HepG2 (cell line): Measurements from ENCODE around the gene MN1. TPM values are rescaled to one million over a fixed set of nuclear protein-coding genes. Genes with fewer than 3 reads are reported as not detected.
A peak's percentile ranks its signal among the peaks of the same experiment; 100 is the strongest.

ENCODE experiments used
- ATAC-seq: fragments of 200-7000 bp; cut with Tn5 transposase; 3 replicates; pipeline ENCODE4 v1.9.1; 2020; ENCODE audit warnings: mild to moderate bottlenecking, moderate library complexity
- BruUV-seq: library from RNA; stranded (reverse); fragments of 400-500 nt; replicated peaks from 2 replicates; lab custom pipeline; 2021; lab: Mats Ljungman, UMichigan
- CTCF ChIA-PET: fragments of 300-600 bp; formaldehyde crosslinking; extraction: SDS; loops from one replicate; lab custom pipeline; 2021; ENCODE audit warnings: low total read pairs, inconsistent platforms, low intra/inter-chr PET ratio; lab: Yijun Ruan, JAX
- POLR2A ChIA-PET: fragments of 350-600 bp; sonication (Branson Sonifier 250); formaldehyde crosslinking; loops from one replicate; lab custom pipeline; 2020; ENCODE audit warnings: antibody characterized with exemption, inconsistent platforms; lab: Yijun Ruan, JAX
- DNase-seq: peaks from one replicate; pipeline ENCODE4 v3.0.0-alpha.2; 2015; ENCODE audit warnings: low spot score
- FAIRE-seq: peaks from 3 replicates; lab custom pipeline; 2011; peaks lifted over from hg19 to GRCh38; lab: Jason Lieb, UNC
- H2AFZ ChIP-seq: one replicate; pipeline ENCODE4 v1.6.1; 2011; ENCODE audit warnings: low read length, inconsistent platforms
- H3K27ac ChIP-seq: fragments of 300-600 bp; 3 replicates; pipeline ENCODE4 v1.8.0; 2011; ENCODE audit warnings: mixed run types, mild to moderate bottlenecking, mixed read lengths, low read length, inconsistent platforms; ENCODE audit not compliant: insufficient read depth; ENCODE audit errors: extremely low read length
- H3K27me3 ChIP-seq, 2 experiments: fragments of 200-600 bp in 1 of 2; 2 replicates in 1 of 2; 3 replicates in 1 of 2; pipeline versions ENCODE4 v1.6.0 to v1.8.0; 2011; ENCODE audit warnings: low read length in 2 of 2, mild to moderate bottlenecking in 2 of 2, moderate library complexity in 2 of 2, inconsistent platforms in 1 of 2; ENCODE audit not compliant: insufficient read depth in 2 of 2, control insufficient read depth in 1 of 2
- H3K36me3 ChIP-seq, 2 experiments: fragments of 200-600 bp in 1 of 2; replicated peaks in 1 of 2; 2 replicates in 1 of 2; 3 replicates in 1 of 2; pipeline versions ENCODE4 v1.5.1 to v1.8.0; 2011; ENCODE audit warnings: low read length in 2 of 2, inconsistent platforms in 1 of 2; ENCODE audit not compliant: insufficient read depth in 2 of 2, control insufficient read depth in 1 of 2
- H3K4me1 ChIP-seq: 2 replicates; pipeline ENCODE4 v1.5.1; 2012; ENCODE audit warnings: low read length, inconsistent platforms; ENCODE audit not compliant: insufficient read depth
- H3K4me2 ChIP-seq: 2 replicates; pipeline ENCODE4 v1.6.0; 2011; ENCODE audit warnings: low read depth, low read length, inconsistent platforms
- H3K4me3 ChIP-seq, 3 experiments: fragments of 200-600 bp in 1 of 3; sonication (generic), shearing (Covaris generic) in 1 of 3; replicated peaks in 1 of 3; 2 replicates each; pipeline ENCODE4 v1.5.1; 2011 to 2016; ENCODE audit warnings: low read length in 3 of 3, inconsistent platforms in 2 of 3, low read depth in 2 of 3, mild to moderate bottlenecking in 2 of 3, control low read depth in 1 of 3, mixed read lengths in 1 of 3; ENCODE audit not compliant: insufficient read depth in 1 of 3
- H3K79me2 ChIP-seq: one replicate; pipeline ENCODE4 v1.6.1; 2011; ENCODE audit warnings: low read length, inconsistent platforms; ENCODE audit not compliant: insufficient read depth
- H3K9ac ChIP-seq: 2 replicates; pipeline ENCODE4 v1.6.0; 2011; ENCODE audit warnings: mild to moderate bottlenecking, low read depth, low read length, inconsistent platforms; ENCODE audit not compliant: insufficient read depth
- H3K9me3 ChIP-seq: 2 replicates; pipeline ENCODE4 v1.5.1; 2012; ENCODE audit warnings: mild to moderate bottlenecking, low read length
- H4K20me1 ChIP-seq: 2 replicates; pipeline ENCODE4 v1.6.0; 2011; ENCODE audit warnings: inconsistent platforms, mild to moderate bottlenecking, low read length, moderate library complexity; ENCODE audit not compliant: insufficient read depth
- EHMT2 ChIP-seq: fragments of 200-600 bp; sonication (generic); IDR thresholded peaks from 2 replicates; pipeline ENCODE4 v1.7.0; 2017; ENCODE audit warnings: antibody characterized with exemption, low read depth, low read length, borderline replicate concordance
- KDM3A ChIP-seq: IDR thresholded peaks from 2 replicates; pipeline ENCODE4 v1.6.1; 2018; ENCODE audit warnings: low read depth, missing compliant biosample characterization
- RARA ChIP-seq: IDR thresholded peaks from 2 replicates; pipeline ENCODE4 v1.6.1; 2016; ENCODE audit warnings: missing genetic modification reagents, missing compliant biosample characterization
- RBAK ChIP-seq: sonication (generic); formaldehyde crosslinking; IDR thresholded peaks from 2 replicates; pipeline ENCODE4 v1.5.1; 2020; ENCODE audit warnings: mild to moderate bottlenecking, missing genetic modification reagents
- SIX1 ChIP-seq: sonication (generic); formaldehyde crosslinking; IDR thresholded peaks from 2 replicates; pipeline ENCODE4 v1.4.0; 2020; ENCODE audit warnings: missing genetic modification reagents, borderline replicate concordance
- TARDBP ChIP-seq: sonication (generic); formaldehyde crosslinking; IDR thresholded peaks from 2 replicates; pipeline ENCODE4 v1.8.0; 2022; ENCODE audit warnings: mild to moderate bottlenecking, missing genetic modification reagents
- XBP1 ChIP-seq: sonication (generic); formaldehyde crosslinking; IDR thresholded peaks from 2 replicates; pipeline ENCODE4 v1.5.0; 2020; ENCODE audit warnings: missing genetic modification reagents
- ZFP82 ChIP-seq: sonication (generic); formaldehyde crosslinking; IDR thresholded peaks from 2 replicates; pipeline ENCODE4 v1.5.1; 2020; ENCODE audit warnings: mild to moderate bottlenecking, missing genetic modification reagents, borderline replicate concordance
- ZFY ChIP-seq: sonication (generic); formaldehyde crosslinking; IDR thresholded peaks from 2 replicates; pipeline ENCODE4 v1.4.0; 2020; ENCODE audit warnings: missing genetic modification reagents
- ZNF12 ChIP-seq: sonication (generic); formaldehyde crosslinking; IDR thresholded peaks from 2 replicates; pipeline ENCODE4 v1.5.0; 2020; ENCODE audit warnings: missing genetic modification reagents
- WGBS: methylation state at CpG from one replicate; pipeline ENCODE4 v1.1.6; 2017; ENCODE audit warnings: low lambda C conversion rate; 5-methylcytosine and 5-hydroxymethylcytosine counted together
- in situ Hi-C: cut with HindIII; loops from 2 replicates; pipeline ENCODE4 v1.10.0; 2017; ENCODE audit warnings: low pct_unique_long_range_greater_than_20kb; ENCODE audit not compliant: extremely low pct_ligation_motif_present
- intact Hi-C: fragments of 100-400 bp; cut with micrococcal nuclease; formaldehyde crosslinking; loops from one replicate; pipeline ENCODE4 v1.10.0; 2022; ENCODE audit not compliant: unreplicated experiment
- polyA plus RNA-seq, 8 experiments: library from polyadenylated mRNA; depleted of rRNA in 3 of 8; stranded (reverse) in 7 of 8; unstranded in 1 of 8; fragments of >200 nt; fragmentation: Illumina TruSeq in 4 of 8; extraction: Trizol in 4 of 8; gene quantifications; 2 replicates each; pipeline versions ENCODE4 v1.2.1 to v1.2.3, GENCODE V29; 2011 to 2016; ENCODE audit warnings: low read depth in 4 of 8, missing spikeins in 1 of 8, mixed read lengths in 1 of 8; ENCODE audit not compliant: insufficient read depth in 1 of 8
- total RNA-seq, 5 experiments: library from RNA; depleted of rRNA; stranded (reverse); fragments of >200 nt; fragmentation: Illumina TruSeq; extraction: Trizol; gene quantifications; 2 replicates each; pipeline ENCODE4 v1.2.3, GENCODE V29; 2016; ENCODE audit warnings: low read depth in 1 of 5

The MN1 gene
- total and polyA plus RNA-seq, 2 of the 13 experiments (the other 11 are each of a cell fraction or from before 2014, with no cell fraction given) = 0.01 TPM; not detected in 1

- H2AFZ ChIP-seq = no peak overlapping the region
- no peak overlapping the region for H3K4me2 ChIP-seq
- intact Hi-C loops = no loop called here
- FAIRE-seq (no peak), ATAC-seq (no peak), DNase-seq (no peak)
- H3K27me3 ChIP-seq = peaks cover 2 to 15% of the 10 kb centered on the region in 2 experiments; a peak in 2 of 5 replicates
- peak; percentile 63; the same call in 1 of the 2 replicates for TF ChIP-seq ZNF12 (CRISPR knock-in tag)
- no peak for TF ChIP-seq KDM3A
- no peak for TF ChIP-seq RARA (CRISPR knock-in tag)
- no peak for TF ChIP-seq ZFP82 (CRISPR knock-in tag)
- peak; percentile 80; the same call in 1 of the 2 replicates for TF ChIP-seq RBAK (CRISPR knock-in tag)
- TF ChIP-seq EHMT2 = no peak
- H3K27ac ChIP-seq = no peak overlapping the region
- in situ Hi-C loops = no loop called here
- no peak overlapping the region for H3K4me3 ChIP-seq
- no peaks in the 10 kb centered on the region for H3K79me2 ChIP-seq
- ChIA-PET POLR2A (no interaction called here), CTCF (no interaction called here)
- WGBS = 14% methylated on average over 8 of the region's 8 CpGs
- H3K36me3 ChIP-seq = no peaks in the 10 kb centered on the region
- peaks cover 8% of the 10 kb centered on the region for H3K4me1 ChIP-seq
- no peaks in the 10 kb centered on the region for H3K9me3 ChIP-seq
- no TSS peak for BruUV-seq
- no peak overlapping the region for H3K9ac ChIP-seq
- no peaks in the 10 kb centered on the region for H4K20me1 ChIP-seq
These were observed 91.5 kb downstream of the MN1 start for GRCh38 chr22:27709919-27710675.

- no peak for DNase-seq
- no peaks in the 10 kb centered on the region for H4K20me1 ChIP-seq
- no peak overlapping the region for H2AFZ ChIP-seq
- H3K9ac ChIP-seq = no peak overlapping the region
- no peak overlapping the region for H3K4me3 ChIP-seq
- FAIRE-seq = no peak
- in situ Hi-C loops = no loop called here
- H3K79me2 ChIP-seq = no peaks in the 10 kb centered on the region
- no peaks in the 10 kb centered on the region for H3K36me3 ChIP-seq
- no peaks in the 10 kb centered on the region for H3K9me3 ChIP-seq
- no peak for ATAC-seq
- H3K4me2 ChIP-seq = no peak overlapping the region
- H3K27ac ChIP-seq = no peak overlapping the region
- TF ChIP-seq EHMT2 = no peak
- TF ChIP-seq TARDBP = no peak
- TF ChIP-seq XBP1 (CRISPR knock-in tag) = no peak
- TF ChIP-seq SIX1 (CRISPR knock-in tag) = no peak
- TF ChIP-seq ZFY (CRISPR knock-in tag) = no peak
- peaks cover 10% of the 10 kb centered on the region for H3K4me1 ChIP-seq
- POLR2A ChIA-PET = no interaction called here
- 3% methylated on average over 5 of the region's 5 CpGs for WGBS
- peaks cover 2 to 22% of the 10 kb centered on the region in 2 experiments; a peak in 2 of 5 replicates for H3K27me3 ChIP-seq
- CTCF ChIA-PET = no interaction called here
- no TSS peak for BruUV-seq
- intact Hi-C loops = no loop called here
These were observed 95.1 kb downstream of the MN1 start for GRCh38 chr22:27706489-27706888.
